NB4 (cell line): ENCODE measurements around the gene TBCCD1.

Experiments
- CTCF ChIP-seq: IDR thresholded peaks from one replicate; pipeline ENCODE4 v1.5.1; 2012; ENCODE audit warnings: low read depth, low read length
- POLR2A ChIP-seq: IDR thresholded peaks from 2 replicates; pipeline ENCODE4 v1.6.1; 2011; ENCODE audit warnings: mild to moderate bottlenecking; ENCODE audit not compliant: insufficient read length; ENCODE audit errors: extremely low read depth

- no peak for TF ChIP-seq CTCF
- TF ChIP-seq POLR2A = no peak
Observed at GRCh38 chr3:186593862-186594261, 26.7 kb upstream of the TBCCD1 start.
